Endothelial cell of umbilical vein (primary cell): ENCODE data around the gene TSEN34. TPM values are rescaled to one million over a fixed set of nuclear protein-coding genes. Genes with fewer than 3 reads are reported as not detected.
"Not testable (repeated sequence)": the region's sequence is repeated elsewhere in the genome, so short reads cannot be mapped to it uniquely, and the experiment has no call there.

Experiments
- BruUV-seq: library from RNA; stranded (reverse); fragments of 400-500 nt; replicated peaks from 2 replicates; lab custom pipeline; 2021; lab: Mats Ljungman, UMichigan
- CTCF ChIA-PET: fragments of 300-600, 350-600 bp; sonication (Branson Sonifier 250); formaldehyde crosslinking; loops from one replicate; lab custom pipeline; 2021; ENCODE audit warnings: antibody characterized with exemption, inconsistent platforms; lab: Charles Lee
- POLR2A ChIA-PET: fragments of 300-600, 350-600 bp; sonication (Branson Sonifier 250); formaldehyde crosslinking; loops from one replicate; lab custom pipeline; 2021; ENCODE audit warnings: antibody characterized with exemption, inconsistent platforms; lab: Charles Lee
- DNase-seq: peaks from one replicate; pipeline ENCODE4 v3.0.0-alpha.2; 2011; ENCODE audit warnings: low read depth, low spot score
- FAIRE-seq: peaks from 2 replicates; lab custom pipeline; 2011; peaks lifted over from hg19 to GRCh38; lab: Jason Lieb, UNC
- H2AFZ ChIP-seq: 2 replicates; pipeline ENCODE4 v1.6.0; 2012; ENCODE audit warnings: low read depth, low read length, control low read depth, inconsistent platforms
- H3K27ac ChIP-seq: 2 replicates; pipeline ENCODE4 v1.5.1; 2011; ENCODE audit warnings: low read depth, mild to moderate bottlenecking, control low read depth, low read length, moderate library complexity; ENCODE audit not compliant: insufficient read depth
- H3K27me3 ChIP-seq, 2 experiments: 2 replicates each; pipeline versions ENCODE4 v1.6.0 to v1.6.1; 2011; ENCODE audit warnings: low read length in 2 of 2, mixed read lengths in 1 of 2; ENCODE audit not compliant: control insufficient read depth in 2 of 2, insufficient read depth in 2 of 2
- H3K36me3 ChIP-seq, 2 experiments: 2 replicates in 1 of 2; 3 replicates in 1 of 2; pipeline ENCODE4 v1.5.1; 2011; ENCODE audit warnings: low read length in 2 of 2, mild to moderate bottlenecking in 1 of 2, moderate library complexity in 1 of 2; ENCODE audit not compliant: control insufficient read depth in 2 of 2, insufficient read depth in 2 of 2; ENCODE audit errors: extremely low read depth in 1 of 2
- H3K4me1 ChIP-seq: 3 replicates; pipeline ENCODE4 v1.5.1; 2011; ENCODE audit warnings: mild to moderate bottlenecking, low read length; ENCODE audit not compliant: control insufficient read depth, insufficient read depth; ENCODE audit errors: extremely low read depth
- H3K4me2 ChIP-seq: 2 replicates; pipeline ENCODE4 v1.6.1; 2011; ENCODE audit warnings: low read length, control low read depth, mixed read lengths; ENCODE audit not compliant: insufficient read depth
- H3K4me3 ChIP-seq, 3 experiments: fragments of 200-600 bp in 1 of 3; sonication (generic), shearing (Covaris generic) in 1 of 3; replicated peaks in 1 of 3; 2 replicates each; pipeline ENCODE4 v1.5.1; 2011 to 2016; ENCODE audit warnings: control low read depth in 3 of 3, low read length in 3 of 3, mild to moderate bottlenecking in 2 of 3, inconsistent platforms in 1 of 3, low read depth in 1 of 3, moderate library complexity in 1 of 3; ENCODE audit not compliant: insufficient read depth in 1 of 3
- H3K79me2 ChIP-seq: 2 replicates; pipeline ENCODE4 v1.6.0; 2012; ENCODE audit warnings: low read length, inconsistent platforms; ENCODE audit not compliant: control insufficient read depth, insufficient read depth
- H3K9ac ChIP-seq: replicated peaks from 2 replicates; pipeline ENCODE3; 2011; ENCODE audit warnings: low read length, control low read depth; ENCODE audit not compliant: insufficient read depth; ENCODE audit errors: extremely low read depth
- H3K9me1 ChIP-seq: replicated peaks from 3 replicates; pipeline ENCODE4 v1.6.0; 2011; ENCODE audit warnings: mild to moderate bottlenecking, low read length; ENCODE audit not compliant: control insufficient read depth, insufficient read depth; ENCODE audit errors: extremely low read depth
- H3K9me3 ChIP-seq: replicated peaks from 2 replicates; pipeline ENCODE4 v1.5.1; 2012; ENCODE audit warnings: low read length, inconsistent platforms; ENCODE audit not compliant: control insufficient read depth, insufficient read depth
- H4K20me1 ChIP-seq: replicated peaks from 2 replicates; pipeline ENCODE3; 2011; ENCODE audit warnings: mild to moderate bottlenecking, low read length; ENCODE audit not compliant: control insufficient read depth, insufficient read depth; ENCODE audit errors: extremely low read depth
- dilution Hi-C: fragments of 300-500 bp; cut with MboI; formaldehyde crosslinking; loops from one replicate; pipeline ENCODE4 v1.15.0; 2019; ENCODE audit warnings: low sequenced_read_pairs; ENCODE audit not compliant: extremely low pct_ligation_motif_present
- intact Hi-C: fragments of 100-400 bp; cut with micrococcal nuclease; formaldehyde crosslinking; loops from one replicate; pipeline ENCODE4 v1.10.0; 2022
- polyA plus RNA-seq, 4 experiments: library from polyadenylated mRNA; depleted of rRNA in 3 of 4; stranded (reverse) in 3 of 4; unstranded in 1 of 4; fragments of >200 nt; gene quantifications; 2 replicates each; pipeline versions ENCODE4 v1.2.1 to v1.2.3, GENCODE V29; 2011 to 2012; ENCODE audit warnings: missing spikeins in 1 of 4
- total RNA-seq: library from RNA; stranded (reverse); gene quantifications from 2 replicates; pipeline ENCODE4 v1.2.3, GENCODE V29; 2021

TSEN34 gene
- total and polyA plus RNA-seq, 2 donors (not counting 3 experiments of a cell fraction or from before 2014, with no cell fraction given) = 40.7 to 81.9 TPM

DNA sequence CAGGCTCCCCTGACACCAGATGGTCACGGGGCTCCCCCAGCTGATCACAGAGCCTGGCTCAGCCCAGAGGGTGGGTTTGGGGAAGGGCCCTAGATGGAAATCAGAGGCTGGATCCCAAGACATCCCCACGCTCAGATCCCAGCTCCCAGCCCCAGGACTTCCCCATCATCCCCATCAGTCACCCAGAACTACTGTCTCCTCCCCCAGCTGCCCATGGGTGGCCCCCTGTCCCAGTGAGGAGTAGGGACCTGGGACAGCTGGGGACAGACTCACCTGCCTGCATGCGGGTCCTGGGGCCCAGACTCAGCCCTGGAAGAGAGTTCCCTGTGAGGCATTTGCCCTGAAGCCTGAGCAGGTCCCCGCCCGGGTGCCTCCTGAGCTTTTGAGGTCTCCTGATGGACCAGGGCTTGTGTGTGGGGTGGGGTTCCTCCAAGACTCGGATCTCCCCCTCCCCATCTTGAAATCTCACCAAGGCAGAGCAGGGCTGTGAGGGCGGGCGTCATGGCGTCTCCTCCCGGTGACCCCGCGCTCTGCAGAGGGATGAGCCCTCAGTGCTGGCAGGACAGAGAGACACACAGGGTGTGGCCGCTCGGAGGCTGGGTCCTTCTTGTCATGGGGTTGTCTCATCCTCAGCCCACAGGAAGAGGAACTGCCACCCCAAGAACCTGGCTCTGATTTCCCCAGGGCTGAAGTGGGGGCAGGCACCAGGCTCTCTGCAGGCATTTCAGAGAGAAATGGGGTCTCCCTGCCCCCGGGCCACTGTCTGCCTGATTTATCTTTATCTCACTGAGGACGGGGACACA, 31.6 kb downstream of the TSEN34 start, which contains the start of gene LILRB3:
Gene LILRB3, minus strand, starts transcription at position 534 of the 803 bp plus-strand sequence. Its CDS starts 31 bp downstream, at position 503.
- CTCF ChIA-PET = interaction anchor here (1.2 to 1.5 kb wide), 3 partner anchors 10 to 44 kb away, joined by 3 to 5 read pairs (median 4); no protein-coding TSS in a partner anchor
- POLR2A ChIA-PET, FAIRE-seq: not testable (repeated sequence)

DNA sequence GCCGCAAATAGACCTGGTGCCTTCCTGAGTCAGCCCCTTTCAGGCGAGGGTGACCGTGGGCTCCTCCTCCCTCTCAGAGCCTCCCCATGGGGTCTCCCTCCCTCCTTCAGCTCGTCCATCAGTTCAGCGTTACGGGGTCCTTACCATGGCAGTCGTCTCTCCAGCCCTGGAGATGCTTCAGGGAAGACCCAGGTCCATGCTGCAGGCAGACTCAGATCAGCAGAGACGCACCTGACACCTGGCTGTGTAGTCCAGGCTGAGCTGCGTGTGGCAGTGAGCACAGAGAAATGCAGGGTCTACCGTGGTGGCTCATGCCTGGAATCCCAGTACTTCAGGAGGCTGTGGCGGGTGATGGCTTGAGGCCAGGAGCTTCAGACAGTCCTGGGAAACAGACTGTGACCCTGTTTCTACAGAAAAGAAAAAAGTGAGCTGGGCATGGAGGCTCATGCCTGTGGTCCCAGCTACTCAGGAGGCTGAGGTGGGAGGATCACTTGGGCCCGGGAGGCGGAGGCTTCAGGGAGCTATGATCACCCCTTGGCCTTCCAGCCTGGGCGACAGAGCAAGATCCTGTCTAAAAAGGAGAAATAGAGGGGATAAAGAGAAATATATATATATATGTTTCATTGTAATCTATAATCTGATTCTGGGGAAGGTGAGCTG, 32.3 kb downstream of the TSEN34 start:
- H3K79me2 ChIP-seq, H3K9me1 ChIP-seq, DNase-seq, H3K27me3 ChIP-seq, H3K36me3 ChIP-seq, BruUV-seq, H3K27ac ChIP-seq, H3K4me1 ChIP-seq, H3K4me2 ChIP-seq, H4K20me1 ChIP-seq, H2AFZ ChIP-seq, dilution Hi-C loops, H3K9ac ChIP-seq, H3K4me3 ChIP-seq, POLR2A ChIA-PET, H3K9me3 ChIP-seq, FAIRE-seq: not testable (repeated sequence)
- intact Hi-C loops = loop anchor here (2.0 kb wide), 1 partner anchor 17 kb away; no protein-coding TSS in a partner anchor
- CTCF ChIA-PET = interaction anchor here (1.2 to 1.5 kb wide), 2 partner anchors 9 to 42 kb away, joined by 3 to 5 read pairs; no protein-coding TSS in a partner anchor

More for the DNA sequence above, 31.6 kb downstream of the TSEN34 start, which contains the start of gene LILRB3:
- H3K4me3 ChIP-seq, H3K27ac ChIP-seq, H2AFZ ChIP-seq, H3K9ac ChIP-seq, H3K4me2 ChIP-seq, H3K4me1 ChIP-seq, H3K9me1 ChIP-seq, dilution Hi-C loops, H3K79me2 ChIP-seq, H3K27me3 ChIP-seq, BruUV-seq, H3K9me3 ChIP-seq, H4K20me1 ChIP-seq, H3K36me3 ChIP-seq, DNase-seq: not testable (repeated sequence)
- intact Hi-C loops = loop anchor here (2.0 kb wide), 1 partner anchor 18 kb away; no protein-coding TSS in a partner anchor

DNA sequence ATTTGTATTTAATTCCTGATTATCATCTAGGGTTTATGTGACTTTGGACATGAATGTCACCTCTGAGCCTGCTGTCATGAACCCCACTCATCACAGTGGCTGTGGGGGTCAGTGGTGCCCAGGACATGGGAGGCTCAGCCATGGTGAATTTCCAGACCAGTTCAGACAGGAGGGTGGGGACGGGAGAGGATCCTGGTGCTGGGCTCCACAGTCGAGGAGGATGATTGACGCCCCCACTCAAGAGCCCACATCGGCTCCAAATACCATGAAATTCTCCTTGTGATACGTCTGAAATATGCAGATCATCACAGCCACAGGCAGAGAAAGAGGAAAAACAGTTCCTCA, 32.8 kb downstream of the TSEN34 start:
- H3K27ac ChIP-seq, H2AFZ ChIP-seq, FAIRE-seq, dilution Hi-C loops, H3K36me3 ChIP-seq, H3K27me3 ChIP-seq, H3K79me2 ChIP-seq, DNase-seq, H3K9ac ChIP-seq, H3K4me2 ChIP-seq, H3K9me3 ChIP-seq, BruUV-seq, POLR2A ChIA-PET, H3K9me1 ChIP-seq, H4K20me1 ChIP-seq, H3K4me1 ChIP-seq, H3K4me3 ChIP-seq: not testable (repeated sequence)
- intact Hi-C loops = loop anchor here (2.0 kb wide), 1 partner anchor 17 kb away; no protein-coding TSS in a partner anchor
- CTCF ChIA-PET = interaction anchor here (1.2 to 1.5 kb wide), 2 partner anchors 9 to 42 kb away, joined by 3 to 5 read pairs; no protein-coding TSS in a partner anchor
